Activated naive CD4-positive, alpha-beta T cell treated with anti-CD3 and anti-CD28 coated beads for 36 hours (primary cell): Measurements from ENCODE around the gene KRTAP4-9. TPM values are rescaled to one million over a fixed set of nuclear protein-coding genes. Genes with fewer than 3 reads are reported as not detected.
"Not testable (repeated sequence)": the region's sequence is repeated elsewhere in the genome, so short reads cannot be mapped to it uniquely, and the experiment has no call there.

Source experiments
- CTCF ChIA-PET: fragments of 350-600 bp; sonication (Branson Sonifier 250); formaldehyde crosslinking; loops from one replicate; lab custom pipeline; 2021; ENCODE audit warnings: antibody characterized with exemption; lab: Charles Lee
- DNase-seq: peaks from one replicate; pipeline ENCODE4 v3.0.0-alpha.2; 2020
- H3K27ac Mint-ChIP-seq: one replicate; pipeline ENCODE4 v1.8.0; 2021; ENCODE audit warnings: mild to moderate bottlenecking, mixed read lengths
- H3K27me3 Mint-ChIP-seq: one replicate; pipeline ENCODE4 v1.8.0; 2021; ENCODE audit warnings: low read depth, mixed read lengths
- H3K36me3 Mint-ChIP-seq: one replicate; pipeline ENCODE4 v1.8.0; 2021; ENCODE audit warnings: low read depth, mixed read lengths
- H3K4me1 Mint-ChIP-seq: one replicate; pipeline ENCODE4 v1.8.0; 2021; ENCODE audit warnings: low read depth, mixed read lengths
- H3K4me3 Mint-ChIP-seq: one replicate; pipeline ENCODE4 v1.8.0; 2021; ENCODE audit warnings: mild to moderate bottlenecking, moderate library complexity, mixed read lengths
- H3K9me3 Mint-ChIP-seq: one replicate; pipeline ENCODE4 v1.8.0; 2021; ENCODE audit warnings: mixed read lengths
- intact Hi-C: fragments of 100-400 bp; cut with micrococcal nuclease; formaldehyde crosslinking; loops from one replicate; pipeline ENCODE4 v1.15.1; 2023
- total RNA-seq, 2 experiments: library from RNA; stranded (reverse); gene quantifications; one replicate each; pipeline ENCODE4 v1.2.3, GENCODE V29; 2021

Gene KRTAP4-9
- total RNA-seq, 2 experiments from 2014 or later = not detected

DNA sequence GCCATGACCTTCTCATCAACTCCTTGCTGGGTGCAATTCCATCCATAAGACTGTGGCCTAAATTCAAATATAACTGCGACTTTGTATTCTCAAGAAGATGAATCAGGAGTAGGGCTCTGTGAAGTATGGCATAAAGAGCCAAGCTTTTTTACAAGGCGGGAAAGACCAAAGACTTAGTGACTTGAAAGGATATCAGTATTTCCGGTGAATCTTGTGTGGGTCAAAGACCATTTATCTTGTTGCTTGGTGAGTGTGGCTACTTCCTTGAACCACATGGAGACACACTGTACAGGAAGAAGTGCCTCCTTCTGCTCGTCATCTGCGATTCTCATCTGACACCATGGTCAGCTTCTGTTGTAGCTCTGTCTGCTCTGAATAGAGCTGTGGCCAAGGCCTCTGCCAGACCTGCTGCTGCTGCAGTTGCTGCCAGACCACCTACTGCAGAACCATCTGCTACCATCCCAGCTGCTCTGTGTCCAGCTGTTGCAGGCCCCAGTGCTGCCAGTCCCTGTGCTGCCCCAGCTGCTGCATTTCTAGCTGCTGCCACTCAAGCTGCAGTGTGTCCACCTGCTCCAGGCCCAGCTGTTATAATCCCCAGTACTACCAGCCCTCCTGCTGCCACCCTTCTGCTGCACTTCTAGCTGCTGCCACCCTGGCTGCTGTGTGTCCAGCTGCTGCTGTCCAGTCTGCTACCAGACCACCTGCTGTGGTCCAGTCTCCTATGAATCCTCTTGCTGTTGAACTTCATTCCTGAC lies 33.4 kb upstream of the KRTAP4-9 start:
- intact Hi-C loops = no loop called here
- CTCF ChIA-PET = no interaction called here

DNA sequence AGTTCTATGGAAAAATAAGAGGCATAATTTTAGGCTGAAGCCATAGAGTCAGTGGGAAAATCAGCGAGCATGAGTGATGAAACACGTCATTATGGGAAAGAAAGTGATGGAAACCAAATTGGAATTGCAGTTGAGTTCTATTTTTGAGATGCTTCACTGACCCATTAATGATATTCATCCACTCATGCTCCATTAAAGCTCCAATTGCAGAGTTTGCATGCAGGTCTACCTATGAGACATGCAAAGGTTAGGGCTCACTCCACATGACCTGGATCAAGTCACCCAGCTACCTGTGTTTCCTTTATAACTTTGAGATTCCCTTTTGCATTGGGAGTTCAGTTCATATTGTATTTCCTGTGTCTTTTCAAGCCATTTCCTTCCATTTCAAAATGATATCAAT lies 31.5 kb upstream of the KRTAP4-9 start:
- Mint-ChIP-seq H3K4me3 (no peak overlapping the region), H3K4me1 (no peaks in the 10 kb centered on the region), H3K27me3 (peaks cover 3% of the 10 kb centered on the region), H3K27ac (no peak overlapping the region), H3K36me3 (no peaks in the 10 kb centered on the region), H3K9me3 (no peaks in the 10 kb centered on the region)
- intact Hi-C loops = no loop called here
- CTCF ChIA-PET = no interaction called here
- DNase-seq = no peak

More for the DNA sequence above, 33.4 kb upstream of the KRTAP4-9 start:
- peaks cover 3% of the 10 kb centered on the region for H3K27me3 Mint-ChIP-seq
- H3K4me1 Mint-ChIP-seq = no peaks in the 10 kb centered on the region
- no peak for DNase-seq
- H3K4me3 Mint-ChIP-seq = no peak overlapping the region
- H3K27ac Mint-ChIP-seq = no peak overlapping the region
- H3K9me3 Mint-ChIP-seq = no peaks in the 10 kb centered on the region
- H3K36me3 Mint-ChIP-seq = no peaks in the 10 kb centered on the region

DNA sequence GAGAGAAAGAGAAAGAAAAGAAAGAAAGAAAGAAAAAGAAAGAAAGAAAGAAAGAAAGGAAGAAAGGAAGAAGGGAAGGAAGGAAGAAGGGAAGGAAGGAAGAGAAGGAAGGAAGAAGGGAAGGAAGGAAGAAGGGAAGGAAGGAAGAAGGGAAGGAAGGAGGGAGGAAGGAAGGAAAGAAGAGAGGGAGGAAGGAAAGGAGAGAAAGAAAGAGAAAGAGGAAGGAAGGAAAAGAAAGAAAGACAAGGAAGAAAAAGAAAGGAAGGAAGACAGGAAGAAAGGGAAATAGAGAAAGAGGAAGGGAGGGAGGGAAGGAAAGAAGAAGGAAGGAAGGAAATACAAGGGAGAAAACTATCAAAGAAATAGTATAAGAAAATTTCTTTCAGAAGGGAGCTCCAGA lies 28.4 kb upstream of the KRTAP4-9 start:
- H3K4me1 Mint-ChIP-seq = no peaks in the 10 kb centered on the region
- no peak overlapping the region for H3K27ac Mint-ChIP-seq
- intact Hi-C loops = no loop called here
- H3K27me3 Mint-ChIP-seq = peaks cover 3% of the 10 kb centered on the region
- H3K9me3 Mint-ChIP-seq = no peaks in the 10 kb centered on the region
- DNase-seq = no peak
- H3K4me3 Mint-ChIP-seq = no peak overlapping the region
- no peaks in the 10 kb centered on the region for H3K36me3 Mint-ChIP-seq
- CTCF ChIA-PET = no interaction called here

DNA sequence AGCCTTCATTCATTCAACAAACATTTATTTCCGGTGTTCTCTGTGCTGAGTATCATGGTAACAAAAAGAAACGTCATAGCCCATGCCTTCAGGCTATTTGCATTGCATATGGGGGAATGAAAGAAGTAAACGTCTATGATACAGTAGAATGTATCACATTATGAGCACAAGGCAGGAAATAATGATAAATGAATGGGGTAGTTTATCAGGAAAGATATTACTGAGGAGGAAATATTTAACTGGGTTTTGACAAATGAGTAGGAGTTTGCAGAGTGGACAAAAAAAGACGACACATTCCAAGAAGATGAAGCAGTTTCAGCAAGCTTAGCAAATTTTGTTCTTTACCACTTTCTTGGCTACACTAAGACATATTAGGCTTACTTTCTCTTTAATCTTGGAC lies 22.6 kb upstream of the KRTAP4-9 start:
- Mint-ChIP-seq H3K27me3 (peaks cover 6% of the 10 kb centered on the region), H3K36me3 (no peaks in the 10 kb centered on the region), H3K4me1 (no peaks in the 10 kb centered on the region), H3K27ac (no peak overlapping the region), H3K4me3 (no peak overlapping the region), H3K9me3 (no peaks in the 10 kb centered on the region)
- no peak for DNase-seq
- intact Hi-C loops = no loop called here
- CTCF ChIA-PET = no interaction called here

DNA sequence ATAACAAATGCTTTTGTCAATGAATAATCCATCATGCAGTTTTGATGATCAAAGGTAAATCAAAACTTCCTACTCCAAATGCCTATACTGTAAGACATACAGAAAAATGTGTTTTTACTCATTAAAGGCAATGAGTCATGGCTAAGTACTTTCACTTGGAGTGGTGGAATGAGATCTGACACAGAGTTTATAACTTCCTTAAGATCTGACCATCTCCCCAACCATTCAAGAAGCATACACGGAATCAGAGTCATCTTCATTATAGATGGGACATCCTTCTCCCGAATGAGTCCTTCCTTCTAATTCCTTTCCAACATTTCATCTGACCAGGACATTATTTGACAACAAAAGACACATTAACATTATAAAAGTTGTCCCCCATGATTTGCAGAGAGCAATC lies 21.8 kb upstream of the KRTAP4-9 start:
- H3K9me3 Mint-ChIP-seq, H3K27ac Mint-ChIP-seq, H3K4me1 Mint-ChIP-seq, H3K4me3 Mint-ChIP-seq, DNase-seq, H3K36me3 Mint-ChIP-seq, intact Hi-C loops, CTCF ChIA-PET, H3K27me3 Mint-ChIP-seq: not testable (repeated sequence)

DNA sequence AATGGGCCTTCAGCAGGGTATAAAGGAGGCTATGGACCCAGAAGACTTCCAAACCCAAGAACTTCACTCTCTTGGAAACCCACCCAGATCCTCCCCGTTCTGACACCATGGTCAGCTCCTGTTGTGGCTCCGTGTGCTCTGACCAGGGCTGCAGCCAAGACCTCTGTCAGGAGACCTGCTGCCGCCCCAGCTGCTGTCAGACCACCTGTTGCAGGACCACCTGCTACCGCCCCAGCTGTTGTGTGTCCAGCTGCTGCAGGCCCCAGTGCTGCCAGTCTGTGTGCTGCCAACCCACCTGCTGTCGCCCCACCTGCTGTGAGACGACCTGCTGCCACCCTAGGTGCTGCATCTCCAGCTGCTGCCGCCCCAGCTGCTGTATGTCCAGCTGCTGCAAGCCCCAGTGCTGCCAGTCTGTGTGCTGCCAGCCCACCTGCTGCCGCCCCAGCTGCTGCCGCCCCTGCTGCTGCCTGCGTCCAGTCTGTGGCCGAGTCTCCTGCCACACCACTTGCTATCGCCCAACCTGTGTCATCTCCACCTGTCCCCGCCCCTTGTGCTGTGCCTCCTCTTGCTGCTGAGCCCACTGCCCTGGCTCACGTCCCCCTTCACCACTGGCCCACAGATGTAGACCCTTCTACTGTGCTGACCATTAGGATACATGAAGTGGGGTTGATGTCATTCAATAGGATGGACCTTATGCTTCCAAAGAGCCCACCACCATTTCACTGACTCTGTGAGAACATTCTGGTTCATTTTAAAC lies 20.9 kb upstream of the KRTAP4-9 start, which contains the start of gene KRTAP4-7:
Gene KRTAP4-7 (plus strand): TSS at position 51 of the 757 bp plus-strand sequence. CDS start 57 bp downstream, at position 108.
- H3K4me1 Mint-ChIP-seq, H3K9me3 Mint-ChIP-seq, DNase-seq, H3K27me3 Mint-ChIP-seq, intact Hi-C loops, H3K4me3 Mint-ChIP-seq, H3K36me3 Mint-ChIP-seq, H3K27ac Mint-ChIP-seq, CTCF ChIA-PET: not testable (repeated sequence)

DNA sequence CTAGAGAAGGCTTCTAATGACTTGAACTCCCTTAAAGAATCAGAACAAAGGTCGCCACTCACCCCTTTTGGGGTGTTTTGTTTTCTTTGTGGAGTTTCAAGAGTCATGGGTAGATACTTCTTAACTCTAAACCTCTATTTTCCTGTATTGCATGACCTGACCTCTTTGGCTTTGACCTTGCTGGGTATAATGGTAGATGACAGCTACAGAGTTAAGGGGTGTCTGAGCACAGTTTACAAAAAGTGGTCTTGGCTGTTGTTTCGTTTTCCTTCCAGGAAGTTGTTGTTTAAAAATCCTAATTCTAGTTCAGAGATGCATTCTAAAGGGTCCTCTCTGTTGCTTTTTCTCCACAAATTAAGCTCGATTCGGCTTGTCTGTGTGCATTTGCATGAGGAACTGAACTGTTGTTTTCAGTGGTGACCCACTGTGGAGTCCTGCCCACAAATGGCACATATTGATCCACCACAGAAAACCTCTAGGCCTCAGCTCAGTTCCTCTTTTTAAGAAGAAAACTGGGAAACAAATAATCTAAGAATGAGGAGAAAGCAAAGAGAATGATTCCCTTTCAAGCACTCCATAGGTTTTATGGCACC lies 16.3 kb upstream of the KRTAP4-9 start:
- H3K4me3 Mint-ChIP-seq, H3K4me1 Mint-ChIP-seq, H3K27me3 Mint-ChIP-seq, intact Hi-C loops, H3K36me3 Mint-ChIP-seq, CTCF ChIA-PET, H3K27ac Mint-ChIP-seq, H3K9me3 Mint-ChIP-seq, DNase-seq: not testable (repeated sequence)

DNA sequence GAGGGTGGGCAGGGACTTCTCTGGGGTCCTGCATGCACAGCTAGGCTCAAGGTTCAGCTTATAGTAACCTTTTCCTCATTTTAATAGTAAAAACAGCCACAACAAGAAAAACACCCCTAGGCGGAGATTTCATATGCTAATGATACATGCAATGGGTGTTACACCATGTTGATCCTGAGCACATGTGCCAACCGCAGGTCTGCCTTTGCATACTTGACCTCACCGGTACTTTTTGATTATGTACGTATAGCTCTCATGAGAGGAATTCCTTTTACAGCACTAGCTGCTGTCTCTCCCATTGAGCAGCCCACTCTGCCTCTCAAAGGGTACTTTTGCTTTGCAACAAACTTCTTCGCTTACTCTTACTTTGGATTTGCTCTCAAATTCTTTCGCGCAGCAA lies 9.1 kb upstream of the KRTAP4-9 start:
- intact Hi-C loops = no loop called here
- Mint-ChIP-seq H3K27ac (no peak overlapping the region), H3K9me3 (peaks cover 3% of the 10 kb centered on the region), H3K27me3 (peaks cover 5% of the 10 kb centered on the region), H3K36me3 (no peaks in the 10 kb centered on the region), H3K4me1 (peaks cover 8% of the 10 kb centered on the region), H3K4me3 (no peak overlapping the region)
- DNase-seq = no peak
- CTCF ChIA-PET = no interaction called here

DNA sequence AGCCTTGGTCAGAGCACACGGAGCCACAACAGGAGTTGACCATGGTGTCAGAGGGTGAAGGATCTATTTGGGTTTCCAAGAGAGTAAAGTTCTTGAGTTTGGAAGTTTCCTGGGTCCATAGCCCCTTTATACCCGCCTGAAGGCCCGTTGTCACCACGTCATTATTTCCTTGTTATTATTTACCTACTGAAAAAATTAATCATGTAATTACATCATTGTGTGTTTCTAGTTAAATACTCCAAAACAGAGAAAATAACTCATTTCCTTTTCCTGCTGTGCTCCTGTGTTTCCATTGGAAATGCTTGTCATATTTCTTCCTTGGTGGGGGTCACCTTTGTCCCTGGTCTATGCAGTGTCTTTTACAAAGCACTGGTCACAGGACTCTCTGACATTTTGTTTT lies 7.1 kb upstream of the KRTAP4-9 start, which contains the start of gene KRTAP4-8:
Gene KRTAP4-8 (minus strand): TSS at position 101 of the 400 bp plus-strand sequence. CDS start 58 bp downstream, at position 43.
- peaks cover 8% of the 10 kb centered on the region for H3K4me1 Mint-ChIP-seq
- no peaks in the 10 kb centered on the region for H3K36me3 Mint-ChIP-seq
- CTCF ChIA-PET = no interaction called here
- no peak within 1 kb of the TSS for H3K4me3 Mint-ChIP-seq
- intact Hi-C loops = no loop called here
- no peak within 1 kb of the TSS for H3K27ac Mint-ChIP-seq
- H3K27me3 Mint-ChIP-seq = peaks cover 5% of the 10 kb centered on the region
- no peak for DNase-seq
- peaks cover 1% of the 10 kb centered on the region for H3K9me3 Mint-ChIP-seq

DNA sequence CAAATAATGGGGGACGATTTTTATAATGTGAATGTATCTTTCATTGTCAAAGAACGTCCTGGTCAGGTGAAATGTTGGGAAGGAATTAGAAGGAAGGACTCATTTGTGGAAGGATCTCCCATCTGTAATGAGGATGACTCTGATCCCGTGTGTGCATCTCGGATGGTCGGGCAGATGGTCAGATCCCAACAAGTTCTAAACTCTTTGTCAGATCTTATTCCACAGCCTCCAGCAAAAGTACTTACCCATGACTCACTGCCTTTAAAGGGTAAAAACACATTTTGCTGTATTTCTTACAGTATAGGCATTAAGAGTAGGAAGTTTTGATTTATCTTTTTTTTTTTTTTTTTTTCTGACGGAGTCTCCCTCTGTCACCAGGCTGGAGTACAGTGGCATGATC lies 6.7 kb upstream of the KRTAP4-9 start:
- Mint-ChIP-seq H3K27me3 (peaks cover 5% of the 10 kb centered on the region), H3K27ac (no peak overlapping the region), H3K4me1 (peaks cover 8% of the 10 kb centered on the region), H3K36me3 (no peaks in the 10 kb centered on the region), H3K4me3 (no peak overlapping the region), H3K9me3 (no peaks in the 10 kb centered on the region)
- CTCF ChIA-PET = no interaction called here
- no peak for DNase-seq
- intact Hi-C loops = no loop called here

DNA sequence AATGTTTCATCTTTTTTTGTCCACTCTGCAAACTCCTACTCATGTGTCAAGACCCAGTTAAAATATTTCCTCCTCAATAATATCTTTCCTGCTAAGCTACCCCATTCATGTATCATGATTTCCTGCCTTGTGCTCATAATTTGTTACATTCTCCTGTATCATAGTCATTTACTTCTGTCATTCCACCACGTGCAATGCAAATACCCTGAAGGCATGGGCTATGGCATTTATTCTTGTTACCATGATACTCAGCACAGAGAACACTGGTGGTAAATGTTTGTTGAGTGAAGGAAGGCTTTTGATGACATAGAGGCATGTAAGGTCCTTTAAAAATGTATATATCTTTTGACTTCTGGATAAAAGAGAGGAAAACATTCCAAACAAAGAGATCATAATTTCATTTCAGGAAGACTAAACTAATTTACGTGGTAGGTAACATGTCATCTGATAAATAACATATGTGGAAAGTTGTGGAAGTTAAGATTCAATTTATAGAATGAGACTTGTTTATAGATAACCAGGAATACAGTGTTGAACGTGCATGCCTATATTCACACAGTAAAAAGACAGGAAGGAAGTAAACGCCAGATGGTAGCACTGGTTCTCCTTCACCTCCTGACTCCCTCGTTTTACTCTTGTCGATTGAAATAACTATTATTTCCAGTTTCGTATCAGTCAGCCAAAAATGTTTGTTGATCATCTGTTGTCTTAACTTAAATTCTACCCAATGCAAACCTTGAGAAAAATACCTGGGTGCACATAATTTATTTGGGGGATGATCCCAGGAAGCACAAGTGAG lies 5.3 kb upstream of the KRTAP4-9 start:
- H3K9me3 Mint-ChIP-seq, H3K36me3 Mint-ChIP-seq, H3K27me3 Mint-ChIP-seq, H3K4me1 Mint-ChIP-seq, H3K4me3 Mint-ChIP-seq, intact Hi-C loops, CTCF ChIA-PET, DNase-seq, H3K27ac Mint-ChIP-seq: not testable (repeated sequence)
